ENCODE measurements around the gene TREX2.

The TREX2 gene

GRCh38 chrX:153445856-153446635, at the start of gene TREX2:
Gene TREX2, minus strand, starts transcription at chrX:153446056. Its CDS starts 626 bp downstream, at chrX:153445430.
- no peak for DNase-seq (ENCODE audit: low read depth in 1 of 2, low spot score in 1 of 2)

- no peak for DNase-seq (ENCODE audit: low read depth in 1 of 2, low spot score in 1 of 2)
These were observed 49.5 kb upstream of the TREX2 start for GRCh38 chrX:153495362-153495751.

- DNase-seq (ENCODE audit: low read depth in 1 of 2, low spot score in 1 of 2) = no peak
These were observed 48.9 kb upstream of the TREX2 start, which contains the start of gene BGN for GRCh38 chrX:153494541-153495361. Gene BGN, plus strand, starts transcription at chrX:153494980. Its CDS starts 9,652 bp downstream, at chrX:153504632.

- DNase-seq (ENCODE audit: low read depth in 1 of 2, low spot score in 1 of 2) = no peak
These were observed 48.2 kb upstream of the TREX2 start for GRCh38 chrX:153494061-153494460.

- DNase-seq (ENCODE audit: low read depth in 1 of 2, low spot score in 1 of 2) = no peak
These were observed 47.2 kb upstream of the TREX2 start for GRCh38 chrX:153493085-153493484.

GRCh38 chrX:153492543-153492942, 46.7 kb upstream of the TREX2 start:
- no peak for DNase-seq (ENCODE audit: low read depth in 1 of 2, low spot score in 1 of 2)

- DNase-seq (ENCODE audit: low read depth in 1 of 2, low spot score in 1 of 2) = no peak
These were observed 46.1 kb upstream of the TREX2 start for GRCh38 chrX:153491918-153492317.

- no peak for DNase-seq (ENCODE audit: low read depth in 1 of 2, low spot score in 1 of 2)
These were observed 45.6 kb upstream of the TREX2 start for GRCh38 chrX:153491351-153491914.

- DNase-seq (ENCODE audit: low read depth in 1 of 2, low spot score in 1 of 2) = no peak
These were observed 44.5 kb upstream of the TREX2 start for GRCh38 chrX:153490217-153490930.

- no peak for DNase-seq (ENCODE audit: low read depth in 1 of 2, low spot score in 1 of 2)
These were observed 42.5 kb upstream of the TREX2 start for GRCh38 chrX:153488231-153488914.

- DNase-seq (ENCODE audit: low read depth in 1 of 2, low spot score in 1 of 2) = no peak
These were observed 41.8 kb upstream of the TREX2 start for GRCh38 chrX:153487590-153488071.

- no peak for DNase-seq (ENCODE audit: low read depth in 1 of 2, low spot score in 1 of 2)
These were observed 40.3 kb upstream of the TREX2 start for GRCh38 chrX:153486171-153486570.

- DNase-seq (ENCODE audit: low read depth in 1 of 2, low spot score in 1 of 2) = no peak
These were observed 39.7 kb upstream of the TREX2 start for GRCh38 chrX:153485396-153486080.

- DNase-seq (ENCODE audit: low read depth in 1 of 2, low spot score in 1 of 2) = no peak
These were observed 36.6 kb upstream of the TREX2 start for GRCh38 chrX:153482376-153483015.

- no peak for DNase-seq (ENCODE audit: low read depth in 1 of 2, low spot score in 1 of 2)
These were observed 35.2 kb upstream of the TREX2 start for GRCh38 chrX:153481043-153481442.

- no peak for DNase-seq (ENCODE audit: low read depth in 1 of 2, low spot score in 1 of 2)
These were observed 32.9 kb upstream of the TREX2 start for GRCh38 chrX:153478746-153479145.

GRCh38 chrX:153477901-153478300, 32.0 kb upstream of the TREX2 start:
- no peak for DNase-seq (ENCODE audit: low read depth in 1 of 2, low spot score in 1 of 2)

GRCh38 chrX:153477364-153477857, 31.6 kb upstream of the TREX2 start:
- DNase-seq (ENCODE audit: low read depth in 1 of 2, low spot score in 1 of 2) = no peak

GRCh38 chrX:153476666-153477363, 31.0 kb upstream of the TREX2 start:
- no peak for DNase-seq (ENCODE audit: low read depth in 1 of 2, low spot score in 1 of 2)
